Measurements from ENCODE around the gene FAM240B. TPM values are rescaled to one million over a fixed set of nuclear protein-coding genes. Genes with fewer than 3 reads are reported as not detected.
A peak's percentile ranks its signal among the peaks of the same experiment; 100 is the strongest.

The FAM240B gene
- total RNA-seq, 6 donors from 2014 or later = not detected

- no peak for DNase-seq
- Histone ChIP-seq H3K27me3 (no peaks in the 10 kb centered on the region), H3K27ac (no peak overlapping the region), H3K4me3 (no peak overlapping the region), H3K36me3 (no peaks in the 10 kb centered on the region), H3K4me1 (no peaks in the 10 kb centered on the region), H3K9me3 (no peaks in the 10 kb centered on the region)
- no peak for ATAC-seq (ENCODE audit: low FRiP score in 2 of 2)
- 59 to 77% methylated on average over 2 of the region's 2 CpGs for WGBS, 2 donors
- TF ChIP-seq POLR2A (IDR thresholded peaks at IDR 0.05) (no peak), EP300 (IDR thresholded peaks at IDR 0.05) (no peak), POLR2AphosphoS5 (IDR thresholded peaks at IDR 0.05) (no peak), CTCF (IDR thresholded peaks at IDR 0.05) (no peak)
These were observed 17.3 kb upstream of the FAM240B start for GRCh38 chr9:38737246-38737645.

GRCh38 chr9:38734831-38735230 is 14.9 kb upstream of the FAM240B start:
- ATAC-seq (ENCODE audit: low FRiP score in 2 of 2) (no peak), DNase-seq (no peak)
- 90 to 93% methylated on average over 5 of the region's 5 CpGs for WGBS, 2 donors
- Histone ChIP-seq H3K36me3 (no peaks in the 10 kb centered on the region), H3K9me3 (no peaks in the 10 kb centered on the region), H3K4me1 (no peaks in the 10 kb centered on the region), H3K27me3 (no peaks in the 10 kb centered on the region), H3K27ac (no peak overlapping the region), H3K4me3 (no peak overlapping the region)
- TF ChIP-seq POLR2A (IDR thresholded peaks at IDR 0.05) (no peak), EP300 (IDR thresholded peaks at IDR 0.05) (no peak), POLR2AphosphoS5 (IDR thresholded peaks at IDR 0.05) (no peak), CTCF (IDR thresholded peaks at IDR 0.05) (no peak)

- no peaks in the 10 kb centered on the region for H3K9me3 ChIP-seq
- no peak overlapping the region for H3K27ac ChIP-seq
- H3K36me3 ChIP-seq = no peaks in the 10 kb centered on the region
- ATAC-seq (ENCODE audit: low FRiP score in 2 of 2) (peak in 1 of 2 donors; percentile 12), DNase-seq (no peak)
- no peak overlapping the region for H3K4me3 ChIP-seq
- TF ChIP-seq CTCF (IDR thresholded peaks at IDR 0.05) = no peak
- TF ChIP-seq POLR2AphosphoS5 (IDR thresholded peaks at IDR 0.05) = no peak
- TF ChIP-seq POLR2A (IDR thresholded peaks at IDR 0.05) = no peak
- TF ChIP-seq EP300 (IDR thresholded peaks at IDR 0.05) = no peak
- H3K4me1 ChIP-seq = no peaks in the 10 kb centered on the region
- WGBS, 2 donors = 77 to 78% methylated on average over 5 to 7 of the region's 7 CpGs
- no peaks in the 10 kb centered on the region for H3K27me3 ChIP-seq
These were observed 13.6 kb upstream of the FAM240B start for GRCh38 chr9:38733503-38733902.

GRCh38 chr9:38732885-38733284 is 13.0 kb upstream of the FAM240B start:
- 73 to 87% methylated on average over 11 of the region's 11 CpGs for WGBS, 2 donors
- H3K9me3 ChIP-seq = no peaks in the 10 kb centered on the region
- DNase-seq (no peak), ATAC-seq (ENCODE audit: low FRiP score in 2 of 2) (no peak)
- no peak overlapping the region for H3K27ac ChIP-seq
- no peaks in the 10 kb centered on the region for H3K27me3 ChIP-seq
- no peaks in the 10 kb centered on the region for H3K4me1 ChIP-seq
- H3K36me3 ChIP-seq = no peaks in the 10 kb centered on the region
- no peak for TF ChIP-seq POLR2A (IDR thresholded peaks at IDR 0.05)
- no peak for TF ChIP-seq POLR2AphosphoS5 (IDR thresholded peaks at IDR 0.05)
- no peak overlapping the region for H3K4me3 ChIP-seq

- H3K27me3 ChIP-seq = no peaks in the 10 kb centered on the region
- WGBS, 2 donors = 37 to 46% methylated on average over 10 of the region's 10 CpGs
- no peak overlapping the region for H3K4me3 ChIP-seq
- no peak overlapping the region for H3K27ac ChIP-seq
- ATAC-seq (ENCODE audit: low FRiP score in 2 of 2) (no peak), DNase-seq (no peak)
- no peaks in the 10 kb centered on the region for H3K9me3 ChIP-seq
- H3K36me3 ChIP-seq = no peaks in the 10 kb centered on the region
- TF ChIP-seq POLR2A (IDR thresholded peaks at IDR 0.05) = no peak
- no peak for TF ChIP-seq EP300 (IDR thresholded peaks at IDR 0.05)
- peak in 1 of 6 experiments; percentile 11 for TF ChIP-seq CTCF (IDR thresholded peaks at IDR 0.05)
- H3K4me1 ChIP-seq = no peaks in the 10 kb centered on the region
These were observed 7.6 kb upstream of the FAM240B start for GRCh38 chr9:38727497-38728001.
